MM.1S (cell line): ENCODE measurements around the gene HAPLN2.

Experiments
- EZH2 ChIP-seq: fragments of 300-600 bp; sonication (generic); optimal IDR thresholded peaks from 2 replicates; pipeline ENCODE3; 2017; ENCODE audit warnings: low read depth, mild to moderate bottlenecking, antibody characterized with exemption, low read length, mixed read lengths
- EZH2phosphoT487 ChIP-seq: fragments of 300-600 bp; sonication (generic); IDR thresholded peaks from 2 replicates; pipeline ENCODE4 v1.6.1; 2018; ENCODE audit warnings: antibody characterized with exemption, low read length
- TF ChIP-seq, protein P1 (sequence below): fragments of 300-600 bp; sonication (generic); IDR thresholded peaks from 2 replicates; pipeline ENCODE4 v1.5.1; 2016; ENCODE audit warnings: antibody characterized with exemption, low read length, mixed read lengths

DNA sequence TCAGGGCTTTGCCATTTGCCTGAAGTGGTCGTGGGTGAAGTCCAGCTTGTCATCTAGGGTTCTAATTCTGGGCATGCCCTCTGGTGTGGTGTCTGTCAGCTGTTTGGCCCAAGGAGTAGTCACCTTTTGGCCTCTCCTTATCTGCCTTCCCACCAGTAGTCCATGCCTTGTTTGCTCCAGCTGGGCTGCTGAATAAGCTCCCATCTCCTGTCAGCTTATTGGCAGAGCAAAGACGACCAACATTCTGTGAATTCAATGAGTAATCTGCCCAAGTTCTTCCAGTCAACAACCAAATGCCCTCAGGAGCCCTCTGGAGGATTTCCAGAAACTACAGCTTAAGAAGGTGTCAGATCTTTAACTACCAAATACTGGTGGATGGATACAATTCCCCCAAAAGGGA lies 29.7 kb downstream of the HAPLN2 start:
- no peak for TF ChIP-seq EZH2
- TF ChIP-seq, protein P1, sequence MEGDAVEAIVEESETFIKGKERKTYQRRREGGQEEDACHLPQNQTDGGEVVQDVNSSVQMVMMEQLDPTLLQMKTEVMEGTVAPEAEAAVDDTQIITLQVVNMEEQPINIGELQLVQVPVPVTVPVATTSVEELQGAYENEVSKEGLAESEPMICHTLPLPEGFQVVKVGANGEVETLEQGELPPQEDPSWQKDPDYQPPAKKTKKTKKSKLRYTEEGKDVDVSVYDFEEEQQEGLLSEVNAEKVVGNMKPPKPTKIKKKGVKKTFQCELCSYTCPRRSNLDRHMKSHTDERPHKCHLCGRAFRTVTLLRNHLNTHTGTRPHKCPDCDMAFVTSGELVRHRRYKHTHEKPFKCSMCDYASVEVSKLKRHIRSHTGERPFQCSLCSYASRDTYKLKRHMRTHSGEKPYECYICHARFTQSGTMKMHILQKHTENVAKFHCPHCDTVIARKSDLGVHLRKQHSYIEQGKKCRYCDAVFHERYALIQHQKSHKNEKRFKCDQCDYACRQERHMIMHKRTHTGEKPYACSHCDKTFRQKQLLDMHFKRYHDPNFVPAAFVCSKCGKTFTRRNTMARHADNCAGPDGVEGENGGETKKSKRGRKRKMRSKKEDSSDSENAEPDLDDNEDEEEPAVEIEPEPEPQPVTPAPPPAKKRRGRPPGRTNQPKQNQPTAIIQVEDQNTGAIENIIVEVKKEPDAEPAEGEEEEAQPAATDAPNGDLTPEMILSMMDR: no peak
- TF ChIP-seq EZH2phosphoT487: no peak
